RCC 7860 (cell line): ENCODE data around the gene PARD6A.
A peak's percentile ranks its signal among the peaks of the same experiment; 100 is the strongest.

Experiments used
- DNase-seq: peaks from one replicate; pipeline ENCODE4 v3.0.0-alpha.2; 2015; ENCODE audit warnings: low spot score
- FAIRE-seq: peaks from 2 replicates; lab custom pipeline; 2012; peaks lifted over from hg19 to GRCh38; lab: Jason Lieb, UNC

The PARD6A gene

GRCh38 chr16:67666032-67666551 lies 5.3 kb downstream of the PARD6A start:
- FAIRE-seq (no peak), DNase-seq (no peak)

- DNase-seq, result peak; percentile 58
- no peak for FAIRE-seq
Measured at GRCh38 chr16:67666559-67667452, 6.0 kb downstream of the PARD6A start, which contains the start of the genes C16orf86 and ENKD1. Gene C16orf86 (plus strand): TSS chr16:67666814. CDS start chr16:67666971, 157 bp downstream. Gene ENKD1 (minus strand): TSS chr16:67666750. CDS start chr16:67666442, 308 bp downstream.

GRCh38 chr16:67667453-67667816 lies 6.7 kb downstream of the PARD6A start:
- no peak for FAIRE-seq
- DNase-seq, result no peak

DNA sequence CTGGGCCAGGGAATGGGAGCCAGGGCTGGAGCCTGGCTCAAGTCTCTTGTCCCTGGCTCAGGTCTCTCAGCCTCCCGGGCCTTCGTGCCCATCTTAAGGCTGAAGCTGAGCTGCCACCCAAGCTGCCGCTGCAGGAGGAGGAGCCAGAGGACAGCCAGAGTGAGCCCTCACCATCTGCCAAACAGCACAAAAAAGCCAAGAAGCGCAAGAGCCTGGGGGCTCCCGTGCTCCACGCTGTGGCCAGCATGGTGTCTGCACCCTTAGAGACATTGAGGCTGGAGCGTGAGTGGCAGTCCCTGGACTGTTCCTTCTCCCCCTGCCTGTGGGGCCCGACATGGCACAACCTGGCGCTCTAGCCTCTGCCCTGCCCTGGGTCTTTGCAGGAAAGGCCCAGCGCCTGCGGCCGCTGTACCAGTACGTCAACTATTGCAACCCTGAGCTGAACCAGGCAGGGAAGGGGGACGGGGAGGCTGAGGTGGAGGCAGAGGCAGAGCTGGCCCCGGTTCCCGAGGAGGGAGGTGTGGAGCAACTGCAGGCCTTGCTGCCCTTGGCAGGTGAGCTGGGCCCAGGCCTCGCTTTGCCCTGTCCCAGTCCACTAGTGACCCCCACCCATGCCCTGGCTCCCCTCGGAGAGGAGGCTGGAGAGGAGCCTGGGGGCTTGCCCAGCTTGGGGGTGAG lies 7.2 kb downstream of the PARD6A start:
- FAIRE-seq, result peak; percentile 66
- DNase-seq, result peak; percentile 89

GRCh38 chr16:67668495-67669157 lies 7.9 kb downstream of the PARD6A start:
- FAIRE-seq, result no peak

GRCh38 chr16:67669499-67670101 lies 8.8 kb downstream of the PARD6A start:
- DNase-seq (no peak), FAIRE-seq (no peak)

More at GRCh38 chr16:67668495-67669157, 7.9 kb downstream of the PARD6A start:
- no peak for DNase-seq

- no peak for FAIRE-seq
- no peak for DNase-seq
Measured at GRCh38 chr16:67672306-67672705, 11.5 kb downstream of the PARD6A start.

DNA sequence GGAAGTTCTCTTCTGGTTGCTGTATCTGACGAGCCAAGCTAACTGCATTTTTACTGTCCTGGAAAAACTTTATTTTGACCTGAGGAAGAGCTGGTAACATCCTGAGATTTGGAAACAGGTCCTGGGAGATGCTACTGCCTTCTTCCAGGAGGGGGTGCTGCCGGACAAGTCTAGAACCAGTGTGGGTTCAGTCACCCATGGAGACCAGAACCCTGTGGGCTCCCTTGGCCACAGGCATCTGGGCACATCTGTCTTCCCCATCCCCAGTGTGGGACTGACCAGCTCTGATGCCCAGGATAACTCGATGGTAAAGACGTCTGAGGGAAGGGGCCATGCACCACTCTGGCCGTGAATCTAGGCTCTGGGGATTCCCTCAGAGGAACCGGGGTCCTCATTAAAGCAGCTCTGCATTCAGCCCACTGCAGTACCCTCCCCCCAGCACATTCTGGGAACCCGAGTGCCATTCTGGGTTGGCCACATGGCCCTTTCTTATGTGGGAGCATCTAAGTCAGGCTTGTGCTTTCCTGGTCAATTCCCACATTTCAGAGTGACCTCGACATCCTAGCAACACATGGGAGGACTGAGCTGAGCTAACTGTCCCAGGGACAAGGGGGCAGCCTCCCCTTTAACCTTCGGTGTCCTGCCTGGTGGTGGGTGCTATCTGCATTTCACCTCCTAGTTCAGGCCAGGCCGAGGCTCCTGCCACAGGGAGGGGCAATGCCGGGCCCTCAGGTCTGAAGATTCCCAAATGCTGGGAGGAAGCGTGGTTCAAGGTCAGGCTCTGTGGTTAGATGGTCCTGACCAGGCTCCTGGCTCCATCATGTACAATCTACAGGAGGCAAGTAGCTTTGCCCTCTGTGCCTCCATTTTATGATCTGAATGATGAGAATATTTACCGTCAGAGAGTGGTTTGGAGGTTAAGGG lies 12.2 kb downstream of the PARD6A start:
- FAIRE-seq (no peak), DNase-seq (peak; percentile 48)

GRCh38 chr16:67673712-67674580 lies 13.2 kb downstream of the PARD6A start:
- DNase-seq (no peak), FAIRE-seq (no peak)

- DNase-seq (no peak), FAIRE-seq (no peak)
Measured at GRCh38 chr16:67674851-67675578, 14.3 kb downstream of the PARD6A start.

DNA sequence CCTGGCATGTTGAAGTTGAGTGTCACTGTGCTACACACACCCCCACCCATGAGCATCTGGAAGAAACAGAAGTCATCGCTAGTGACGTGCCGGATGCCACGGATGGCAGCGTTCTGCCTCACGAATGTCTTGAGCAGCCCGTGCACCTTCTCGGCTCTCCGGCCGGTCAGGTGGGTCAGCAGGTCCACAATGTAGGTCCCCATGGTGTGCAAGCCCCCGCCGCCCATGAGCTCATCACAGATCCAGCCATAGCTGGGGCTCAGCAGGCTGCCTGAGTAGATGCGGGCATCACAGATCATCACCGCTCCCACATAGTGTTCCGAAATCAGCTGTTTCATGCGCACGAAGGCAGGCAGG lies 14.8 kb downstream of the PARD6A start:
- FAIRE-seq (no peak), DNase-seq (no peak)

GRCh38 chr16:67675999-67676398 lies 15.2 kb downstream of the PARD6A start:
- DNase-seq (no peak), FAIRE-seq (no peak)

DNA sequence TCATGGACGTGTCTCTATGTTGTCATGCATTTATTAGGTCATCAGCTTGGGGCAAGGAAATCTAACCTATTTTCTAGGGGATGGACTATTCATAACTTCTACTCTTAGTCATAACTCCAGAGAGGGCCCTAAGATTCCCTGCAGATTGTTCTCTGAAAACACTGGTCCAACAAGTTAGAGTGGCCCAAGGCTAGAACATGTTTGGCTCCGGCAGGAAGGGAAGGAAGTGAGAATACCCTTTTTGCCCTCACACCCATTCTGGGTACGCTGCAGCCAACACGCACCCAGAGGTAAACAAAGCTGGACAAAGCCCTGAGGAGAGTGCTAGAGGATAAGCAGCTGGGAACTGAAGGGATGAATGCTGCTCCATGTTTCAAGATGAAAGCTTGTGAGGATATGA lies 15.8 kb downstream of the PARD6A start:
- no peak for FAIRE-seq
- no peak for DNase-seq

GRCh38 chr16:67676939-67677338 lies 16.2 kb downstream of the PARD6A start:
- FAIRE-seq (no peak), DNase-seq (no peak)

GRCh38 chr16:67677712-67678111 lies 17.0 kb downstream of the PARD6A start:
- DNase-seq, result no peak
- no peak for FAIRE-seq

DNA sequence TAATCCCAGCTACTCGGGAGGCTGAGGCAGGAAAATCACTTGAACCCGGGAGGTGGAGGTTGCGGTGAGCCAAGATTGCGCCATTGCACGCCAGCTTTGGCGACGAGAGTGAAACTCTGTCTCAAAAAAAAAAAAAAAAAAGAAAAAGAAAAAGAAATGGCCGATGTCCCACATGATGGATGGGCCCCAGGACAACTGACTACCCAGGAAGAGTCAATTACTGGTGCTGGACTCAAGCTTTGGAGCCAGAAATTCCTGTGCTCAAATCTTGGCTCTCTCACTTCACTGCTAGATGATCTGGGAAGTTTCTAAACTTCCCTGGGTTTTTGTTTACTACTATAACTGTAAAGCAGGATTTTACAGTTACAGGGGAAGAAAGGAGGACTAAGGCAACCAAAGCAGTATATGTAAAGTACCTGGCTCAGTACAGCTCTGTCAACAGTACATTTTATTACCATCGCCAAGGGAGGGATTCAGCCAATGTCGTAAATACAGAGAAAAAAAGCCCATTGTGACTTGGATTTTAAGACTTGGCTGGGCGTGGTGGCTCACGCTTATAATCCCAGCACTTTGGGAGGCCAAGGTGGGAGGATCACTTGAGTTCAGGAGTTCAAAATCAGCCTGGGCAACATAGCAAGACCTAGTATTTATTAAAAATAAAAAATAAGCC lies 17.7 kb downstream of the PARD6A start:
- DNase-seq (no peak), FAIRE-seq (no peak)
